Hypothalamus (tissue), 51 donors: ENCODE data around the gene MED22.

Source experiments
- DNase-seq, 51 donors: peaks; one replicate each; lab custom pipeline; 2025; lab: John Stamatoyannopoulos, UW

MED22 gene

DNA sequence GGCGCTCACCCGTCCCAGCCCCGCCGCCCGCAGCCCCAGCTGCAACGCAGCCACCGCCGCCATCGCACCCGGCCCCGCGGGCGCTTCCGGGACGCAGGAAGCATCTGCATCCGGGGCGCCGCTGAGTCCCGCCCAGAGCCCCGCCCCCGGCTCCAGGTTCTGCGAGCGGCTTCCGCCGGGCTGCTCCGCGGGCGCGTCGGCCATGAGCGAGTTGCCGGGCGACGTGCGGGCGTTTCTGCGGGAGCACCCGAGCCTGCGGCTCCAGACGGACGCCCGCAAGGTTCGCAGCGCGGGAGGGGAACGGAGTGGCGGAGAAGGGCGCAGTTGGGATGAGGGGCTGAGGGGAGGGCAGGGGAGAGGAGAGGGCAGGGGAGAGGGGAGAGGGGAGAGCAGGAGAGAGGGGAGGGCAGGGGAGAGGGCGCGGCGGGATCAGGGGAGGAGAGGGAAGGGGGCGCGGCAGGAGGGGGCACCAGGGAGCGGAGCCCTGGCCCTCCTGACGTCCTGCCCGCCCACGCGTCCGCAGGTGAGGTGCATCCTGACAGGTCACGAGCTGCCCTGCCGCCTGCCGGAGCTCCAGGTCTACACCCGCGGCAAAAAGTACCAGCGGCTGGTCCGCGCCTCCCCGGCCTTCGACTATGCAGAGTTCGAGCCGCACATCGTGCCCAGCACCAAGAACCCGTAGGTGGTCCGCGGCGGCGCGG lies 8.6 kb upstream of the MED22 start, which contains the start of the genes SURF1 and SURF2:
TSS of gene SURF1 (minus strand) at position 97 of the 701 bp plus-strand sequence. CDS start at position 63, 34 bp downstream.
TSS of gene SURF2 (plus strand) at position 160 of the 701 bp plus-strand sequence. CDS start at position 203, 43 bp downstream.
- peak in 50 of 51 donors; percentile 19 to 90 (median 70) for DNase-seq

DNA sequence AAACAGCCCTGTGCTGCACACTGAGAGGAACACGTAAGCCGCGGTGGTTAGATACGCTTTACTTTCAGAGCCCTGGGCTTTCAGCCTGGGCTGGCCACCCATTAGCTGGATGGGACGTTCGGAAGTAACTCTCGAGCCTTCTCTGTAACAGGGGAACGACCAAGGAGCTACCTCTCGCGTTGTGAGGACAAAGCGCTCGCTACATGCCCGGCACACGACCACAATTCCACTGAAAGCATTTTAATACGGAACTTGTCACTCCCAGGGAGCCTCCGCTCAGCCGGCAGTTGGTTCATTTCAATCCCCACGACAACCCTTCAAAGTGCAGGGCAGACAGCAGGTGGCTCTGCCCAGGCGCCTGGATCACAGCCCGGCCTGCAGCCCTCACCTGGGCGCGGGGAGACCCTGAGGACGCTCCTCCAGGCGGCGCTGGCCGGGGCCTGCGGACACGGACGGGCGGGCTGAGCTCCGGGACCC lies 8.0 kb upstream of the MED22 start:
- no peak for DNase-seq

DNA sequence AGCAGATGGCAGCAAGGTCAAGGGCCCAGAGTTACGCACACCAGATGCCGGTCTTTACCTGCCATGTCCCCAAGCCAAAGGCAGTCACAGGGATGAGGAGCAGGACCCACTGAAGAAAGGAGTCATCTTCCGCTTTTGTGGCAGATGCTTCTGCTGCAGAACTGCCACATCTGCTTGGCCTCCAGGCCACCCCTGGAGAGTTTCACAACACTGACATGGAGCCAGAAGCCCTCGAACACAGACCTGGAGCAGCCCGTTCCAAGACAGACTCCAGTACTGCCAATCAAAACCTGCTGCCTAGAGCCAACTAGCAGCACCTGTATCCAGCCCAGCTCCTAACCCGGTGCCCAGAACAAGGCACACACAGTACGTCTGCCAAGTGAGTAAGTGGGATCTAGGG lies 6.8 kb upstream of the MED22 start:
- no peak for DNase-seq

DNA sequence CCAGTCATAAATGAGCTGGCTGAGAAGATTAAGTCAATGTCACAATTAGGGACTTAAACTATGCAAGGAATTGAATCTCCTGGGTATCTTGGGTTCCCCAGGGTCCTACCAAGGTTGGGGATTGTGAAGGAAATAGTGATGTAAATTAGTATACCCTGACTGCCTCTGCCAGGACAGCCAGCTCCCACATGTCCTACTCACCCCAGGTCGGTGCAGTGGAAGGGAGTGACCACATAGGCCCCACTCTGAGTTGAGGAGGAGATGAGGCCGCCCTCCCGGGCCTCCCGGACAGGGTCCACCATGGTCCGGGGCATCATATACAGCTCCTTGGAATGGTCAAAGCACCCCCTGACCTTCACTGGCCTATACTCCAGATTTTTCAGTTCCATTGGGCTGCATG lies 5.6 kb upstream of the MED22 start:
- DNase-seq: no peak

DNA sequence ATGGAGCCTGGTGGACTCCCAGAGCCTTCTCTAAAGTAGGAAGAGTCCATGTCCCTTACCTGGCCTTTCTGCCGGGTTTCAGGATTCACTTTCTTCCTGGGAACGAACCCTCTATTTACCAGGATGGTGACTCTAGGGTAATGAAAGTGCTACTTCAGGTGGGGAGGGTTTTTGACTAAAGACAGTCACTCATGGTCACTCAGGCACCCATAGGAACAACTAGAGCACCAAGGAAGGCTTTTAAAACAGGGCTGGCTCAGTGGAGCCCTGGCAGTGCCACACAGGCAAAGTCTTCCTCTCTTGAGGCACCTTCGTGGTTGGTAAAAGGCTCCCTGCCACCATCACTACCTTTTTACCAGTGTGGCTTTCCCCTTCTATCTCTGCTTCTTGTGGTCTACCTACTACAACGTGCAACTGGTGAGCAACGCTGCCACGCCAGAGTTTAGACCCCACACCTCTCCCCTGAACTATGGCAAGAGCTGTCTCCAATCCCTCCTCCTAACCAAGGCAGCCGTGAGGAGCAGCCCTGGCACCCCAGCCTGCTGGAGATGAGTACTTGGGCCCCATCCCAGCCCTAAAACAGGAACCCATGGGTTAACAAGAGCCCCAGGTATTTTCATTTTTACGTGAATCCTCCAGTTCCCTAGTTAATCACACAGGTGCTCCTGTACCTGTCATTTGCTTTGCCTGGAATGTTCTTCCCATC lies 4.9 kb upstream of the MED22 start:
- DNase-seq: no peak

DNA sequence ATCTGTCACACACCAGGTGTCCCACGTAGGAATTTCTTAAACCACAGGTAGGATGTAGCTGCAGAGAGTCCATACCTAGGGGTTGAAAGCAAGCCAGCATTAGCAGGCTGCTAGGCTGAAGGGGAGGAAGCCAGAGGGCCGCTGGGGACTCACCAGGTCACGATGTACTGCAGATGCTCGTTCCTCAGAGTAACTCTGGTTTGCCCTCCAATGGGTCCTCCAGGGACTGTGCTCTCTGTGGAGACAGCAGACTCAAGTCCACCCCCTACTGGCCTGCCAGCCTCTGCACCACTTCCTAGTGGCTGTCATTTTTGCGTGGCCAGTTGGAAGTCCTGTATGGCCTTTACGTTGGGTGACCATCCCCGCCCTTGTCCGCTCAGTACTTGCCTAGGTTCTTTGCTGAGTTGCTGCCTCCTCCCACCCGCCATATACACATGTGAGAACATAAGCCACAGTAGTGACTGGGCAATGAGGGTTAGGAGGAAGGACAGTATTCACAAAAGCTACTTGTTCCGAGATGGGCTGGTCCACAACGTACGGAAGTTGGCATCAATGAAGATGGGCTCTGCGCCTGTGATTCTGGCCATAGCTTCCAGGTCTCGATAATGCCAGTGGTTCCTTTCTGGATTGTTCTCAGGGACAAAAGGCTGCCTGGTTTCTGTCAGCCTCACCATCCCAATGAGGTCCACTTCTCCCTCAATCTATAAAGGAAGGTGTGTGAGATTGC lies 4.1 kb upstream of the MED22 start:
- DNase-seq: peak in 4 of 51 donors; percentile 5 to 26 (median 12)

DNA sequence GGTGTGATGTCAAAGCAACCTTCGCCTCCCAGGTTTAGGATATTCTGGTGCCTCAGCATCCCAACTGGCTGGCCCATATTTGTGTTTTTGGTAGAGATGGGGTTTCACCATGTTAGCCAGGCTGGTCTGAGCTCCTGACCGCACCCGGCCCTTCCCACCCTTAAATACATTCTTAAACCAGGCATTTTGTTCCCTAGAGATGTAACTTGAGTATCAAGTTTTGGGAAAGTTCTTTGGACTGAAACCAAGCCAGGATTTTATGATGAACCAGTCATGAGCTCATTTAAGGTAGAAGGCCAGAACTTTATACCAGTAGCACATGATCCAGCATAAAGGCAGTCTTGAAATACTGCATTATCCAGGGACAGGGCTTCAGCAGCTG lies 3.6 kb upstream of the MED22 start:
- no peak for DNase-seq

DNA sequence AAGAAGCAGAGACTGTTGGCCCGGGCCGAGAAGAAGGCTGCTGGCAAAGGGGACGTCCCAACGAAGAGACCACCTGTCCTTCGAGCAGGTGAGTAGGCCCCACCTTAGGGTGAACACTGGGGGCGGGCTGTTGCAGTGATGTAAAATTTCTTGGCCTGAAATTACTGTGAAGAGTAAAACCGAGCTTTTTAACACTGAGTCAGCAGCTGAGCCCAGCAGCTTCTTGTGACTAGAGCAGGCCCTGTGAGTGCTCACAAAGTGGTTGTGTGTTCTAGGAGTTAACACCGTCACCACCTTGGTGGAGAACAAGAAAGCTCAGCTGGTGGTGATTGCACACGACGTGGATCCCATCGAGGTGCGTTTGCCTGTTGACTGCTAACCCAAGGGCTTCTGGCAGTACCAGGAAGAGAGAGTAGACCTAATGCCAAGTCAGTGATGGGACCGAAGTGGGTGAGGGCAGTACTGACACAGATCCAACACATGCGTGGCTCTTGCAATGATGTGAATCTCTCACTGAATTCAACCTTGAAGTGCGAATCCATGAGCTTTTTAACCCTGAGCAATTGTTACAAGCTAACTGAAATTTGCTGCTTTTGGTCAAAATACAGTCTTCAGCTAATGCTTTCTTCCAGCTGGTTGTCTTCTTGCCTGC lies 2.2 kb upstream of the MED22 start:
- DNase-seq: no peak

DNA sequence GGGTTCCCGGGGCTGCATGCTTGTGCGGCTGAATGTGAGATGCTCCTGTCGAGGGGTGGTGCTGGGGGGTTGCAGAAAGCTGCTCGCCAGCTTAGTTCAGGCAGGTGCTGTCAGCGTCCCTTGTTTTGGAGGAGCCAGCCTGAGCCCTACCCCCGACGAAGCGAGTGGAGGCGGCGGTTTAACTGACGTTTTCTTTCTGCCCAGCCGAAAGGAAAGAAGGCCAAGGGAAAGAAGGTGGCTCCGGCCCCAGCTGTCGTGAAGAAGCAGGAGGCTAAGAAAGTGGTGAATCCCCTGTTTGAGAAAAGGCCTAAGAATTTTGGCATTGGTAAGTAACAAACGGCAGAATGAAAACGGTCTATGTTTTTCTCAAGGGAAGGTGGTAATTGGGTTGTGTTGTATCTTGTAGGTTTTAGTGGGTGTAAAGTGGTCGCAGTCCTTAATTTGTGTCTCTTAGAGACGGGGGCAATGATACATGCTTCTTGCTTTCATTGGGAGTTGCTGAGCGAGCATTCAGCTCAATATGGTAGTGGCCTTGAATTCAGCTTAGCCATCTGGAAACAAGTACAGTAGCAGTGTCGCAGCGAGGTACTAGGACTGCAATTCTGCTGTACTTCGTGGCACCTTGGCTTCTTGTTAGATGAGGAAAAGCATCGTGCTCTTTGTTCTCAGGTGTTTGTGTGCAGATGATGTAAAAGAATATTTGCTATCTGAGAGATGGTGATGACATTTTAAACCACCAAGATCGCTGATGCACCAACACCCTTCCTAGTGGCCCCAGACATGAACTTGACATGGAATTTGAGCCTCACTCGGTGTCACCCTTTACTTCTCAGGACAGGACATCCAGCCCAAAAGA lies 1.0 kb upstream of the MED22 start:
- DNase-seq: no peak

DNA sequence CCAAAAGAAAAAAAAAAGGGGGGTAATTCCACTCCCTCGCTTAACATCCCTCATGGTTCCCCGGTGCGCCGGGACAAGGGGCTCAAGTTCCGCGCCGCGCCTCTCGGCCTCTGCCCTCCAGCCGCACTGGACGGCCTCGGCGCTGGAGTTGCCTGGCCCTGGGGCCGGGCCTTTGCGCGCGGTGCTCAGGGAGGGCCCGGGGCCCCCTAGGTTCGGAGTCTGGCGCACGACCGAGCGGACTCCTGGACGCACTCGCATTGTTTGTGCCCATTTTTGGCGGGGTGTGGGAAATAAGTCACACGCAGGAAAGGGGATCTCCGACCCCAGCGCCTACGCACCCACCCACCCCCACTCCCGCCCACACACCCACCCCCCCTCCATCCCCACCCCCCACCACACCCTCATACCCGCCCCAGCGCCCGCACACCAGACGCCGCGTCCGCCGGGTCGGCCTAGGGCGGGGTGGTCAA lies 381 bp downstream of the MED22 start:
- peak in 11 of 51 donors; percentile 43 to 65 (median 52) for DNase-seq

DNA sequence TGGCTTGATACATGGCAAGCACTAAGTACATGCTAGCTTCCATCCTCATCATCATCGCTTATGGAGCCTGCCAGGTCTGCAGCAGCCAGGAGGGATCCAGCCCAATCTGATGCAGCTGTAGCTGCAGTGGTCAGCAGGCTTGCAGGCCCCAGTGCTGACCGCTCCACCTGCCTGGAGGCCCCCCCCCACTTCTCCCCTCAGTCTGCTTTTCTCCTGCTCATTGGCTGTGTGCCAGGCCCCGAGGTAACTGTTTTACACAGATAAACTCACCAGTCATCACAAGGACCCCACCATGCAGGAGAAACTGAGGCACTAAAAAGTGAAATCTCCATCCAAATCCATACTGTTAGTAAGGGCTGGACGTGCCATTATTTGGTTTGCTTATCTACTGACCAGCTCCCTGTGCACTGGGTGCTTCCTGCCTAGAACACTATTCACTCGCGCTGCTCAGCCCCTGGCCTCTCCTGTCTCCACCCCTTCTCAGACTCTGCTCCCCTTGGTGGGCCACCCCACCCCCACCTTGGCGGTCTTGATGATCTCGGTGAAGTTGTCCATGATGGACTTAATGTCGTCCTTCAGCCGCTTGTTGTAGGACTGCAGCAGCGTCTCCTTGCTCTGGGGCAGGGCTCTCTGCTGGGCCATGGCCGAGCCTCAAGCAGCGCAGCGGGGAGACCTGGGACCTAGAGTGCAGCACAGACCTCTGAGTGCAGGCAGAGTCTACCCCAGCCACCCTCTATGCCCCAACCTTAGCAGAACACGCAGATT lies 1.7 kb downstream of the MED22 start:
- DNase-seq: no peak

DNA sequence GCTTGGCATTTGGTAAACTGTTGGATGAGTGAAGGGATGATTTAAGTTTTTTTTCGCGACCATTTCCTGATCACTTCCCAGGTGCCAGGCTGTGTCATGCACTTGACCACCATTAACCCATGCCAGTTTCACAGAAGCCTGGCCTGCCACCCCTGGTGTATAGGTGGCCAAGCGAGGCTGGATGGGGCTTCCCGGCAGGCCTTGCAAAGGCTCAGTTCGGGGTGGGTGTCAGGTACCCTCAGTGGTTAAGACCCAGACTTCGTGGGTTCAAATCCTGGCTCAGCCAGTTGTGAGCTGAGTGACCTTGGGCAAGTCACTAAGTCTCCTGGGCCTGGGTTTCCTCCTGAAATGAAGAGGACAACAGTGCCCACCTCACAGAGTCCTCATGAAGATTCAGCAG lies 2.3 kb downstream of the MED22 start:
- no peak for DNase-seq

DNA sequence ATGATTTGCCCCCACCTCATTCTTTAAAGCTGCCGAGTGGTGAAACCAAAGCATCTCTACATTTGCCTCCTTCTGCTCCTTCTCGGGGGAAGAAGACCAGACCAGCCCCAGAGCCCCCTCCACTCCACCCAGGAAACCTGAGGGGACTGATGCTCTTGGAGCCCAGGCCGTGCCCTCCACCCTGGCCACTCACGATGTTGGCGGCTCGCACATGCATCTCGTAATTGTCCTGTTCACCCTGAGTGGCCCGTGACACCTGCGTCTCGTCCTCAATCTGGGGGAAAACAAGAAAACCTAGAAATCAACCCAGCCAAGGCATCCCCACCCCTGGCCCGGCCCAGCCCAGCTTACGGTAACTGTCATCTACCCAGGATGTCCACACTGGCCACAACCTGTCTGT lies 3.0 kb downstream of the MED22 start:
- no peak for DNase-seq

DNA sequence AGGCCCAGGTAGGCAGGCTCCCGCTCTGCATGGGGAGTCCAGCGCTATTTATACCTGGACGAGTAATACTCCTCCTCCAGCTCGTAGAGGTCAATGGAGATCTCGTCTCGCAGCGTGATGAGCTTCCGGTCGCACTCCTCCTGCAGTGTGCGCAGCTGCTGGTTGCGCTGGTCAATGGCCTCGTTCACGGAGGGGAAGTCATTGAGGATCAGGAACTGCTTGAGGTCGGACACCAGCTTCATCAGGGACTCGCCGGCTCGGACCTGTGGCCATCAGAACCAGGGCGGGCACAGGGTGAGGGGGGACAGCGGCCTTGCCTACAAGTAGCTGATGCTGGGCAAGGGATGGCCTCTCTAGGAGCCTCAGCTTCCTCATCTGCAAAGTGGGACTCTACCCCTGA lies 3.9 kb downstream of the MED22 start:
- no peak for DNase-seq

DNA sequence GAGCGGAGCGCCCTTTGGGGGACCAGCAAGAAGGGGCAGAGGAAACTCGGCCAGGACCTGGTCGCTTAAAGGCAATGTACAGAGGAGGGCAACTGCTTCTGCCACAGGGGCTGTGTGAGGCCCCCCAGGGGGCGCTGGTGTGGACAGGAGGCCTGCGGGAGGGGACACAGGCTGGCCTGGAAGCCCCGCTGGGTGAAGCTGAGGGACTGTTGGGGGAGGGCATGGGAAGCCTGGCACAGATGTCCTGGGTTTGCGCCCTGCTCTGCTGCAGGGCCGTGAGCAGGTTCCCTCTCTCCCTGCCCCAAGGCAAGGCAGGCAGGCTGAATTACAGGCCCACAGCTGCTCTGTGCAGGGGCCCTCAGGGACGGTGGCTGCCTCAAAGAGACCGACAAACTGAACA lies 5.4 kb downstream of the MED22 start:
- DNase-seq: no peak

DNA sequence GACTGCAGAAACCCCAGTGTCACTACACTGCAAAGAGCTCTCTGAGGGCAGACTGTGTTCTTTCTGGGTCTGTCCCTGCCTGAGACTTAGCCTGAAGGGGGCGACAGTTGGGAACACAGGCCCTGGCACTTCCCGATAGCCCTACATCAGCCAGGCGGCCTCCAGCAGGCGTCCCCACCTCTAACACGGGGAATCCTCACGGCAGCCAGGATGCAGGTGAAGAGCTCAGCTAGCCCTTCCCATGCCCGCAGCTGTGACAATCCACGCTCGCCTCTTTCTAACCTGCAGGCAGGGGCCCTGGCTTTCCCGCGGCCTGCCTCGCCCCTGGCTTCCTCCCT lies 5.9 kb downstream of the MED22 start:
- DNase-seq: no peak

DNA sequence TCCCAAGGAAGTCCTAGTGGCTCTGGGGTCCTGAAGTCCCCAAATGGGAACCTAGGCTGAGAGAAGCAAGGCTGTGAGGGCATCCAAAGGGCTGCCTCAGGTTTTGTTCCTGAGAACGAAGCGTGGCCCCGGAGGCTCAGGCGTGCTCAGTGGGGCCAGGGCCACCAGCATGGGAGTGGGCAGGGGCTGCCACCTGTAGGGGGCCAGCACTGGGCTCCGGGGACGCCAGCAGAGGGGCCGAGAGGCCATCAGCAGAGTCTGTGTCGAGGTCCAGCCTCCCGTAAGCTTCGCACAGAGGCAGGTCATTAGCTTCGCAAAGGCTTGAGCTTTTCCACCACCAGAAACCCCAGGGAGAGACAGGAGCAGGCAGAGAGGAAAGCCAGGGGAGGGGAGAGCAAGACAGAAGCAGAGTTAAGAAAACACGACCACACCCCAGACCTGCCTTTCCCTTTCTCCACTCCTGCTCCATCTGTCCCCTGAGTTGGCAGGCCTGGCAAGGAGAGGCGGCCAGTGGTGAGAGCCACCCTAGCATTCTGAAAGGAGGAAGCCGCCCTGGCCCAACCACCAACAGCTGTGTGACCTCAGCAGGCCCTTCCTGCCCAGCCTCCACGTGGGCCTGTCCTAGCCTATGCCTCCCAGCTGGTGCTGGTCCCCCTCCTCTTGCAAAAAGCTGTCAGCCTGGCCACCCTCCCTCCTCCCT lies 6.4 kb downstream of the MED22 start:
- peak in 21 of 51 donors; percentile 8 to 50 (median 27) for DNase-seq

DNA sequence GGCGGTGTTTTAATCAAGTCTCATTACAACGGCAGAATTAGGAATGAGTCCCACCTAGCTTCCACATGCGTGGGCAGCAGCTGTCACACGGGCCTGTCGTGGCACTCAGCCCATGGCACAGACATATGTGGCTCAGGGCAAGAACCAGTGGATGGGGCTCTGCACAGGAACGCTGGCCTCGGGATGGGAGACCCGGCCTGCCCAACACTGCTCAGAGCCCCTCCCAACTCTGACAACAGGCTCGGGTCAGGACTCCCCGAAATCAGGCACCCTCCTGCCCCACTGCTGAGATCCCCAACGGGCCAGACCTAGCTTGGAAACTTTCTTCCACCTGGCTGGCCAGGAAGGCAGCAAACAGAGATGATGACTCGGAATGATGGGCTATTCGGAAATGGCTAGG lies 7.0 kb downstream of the MED22 start:
- no peak for DNase-seq

DNA sequence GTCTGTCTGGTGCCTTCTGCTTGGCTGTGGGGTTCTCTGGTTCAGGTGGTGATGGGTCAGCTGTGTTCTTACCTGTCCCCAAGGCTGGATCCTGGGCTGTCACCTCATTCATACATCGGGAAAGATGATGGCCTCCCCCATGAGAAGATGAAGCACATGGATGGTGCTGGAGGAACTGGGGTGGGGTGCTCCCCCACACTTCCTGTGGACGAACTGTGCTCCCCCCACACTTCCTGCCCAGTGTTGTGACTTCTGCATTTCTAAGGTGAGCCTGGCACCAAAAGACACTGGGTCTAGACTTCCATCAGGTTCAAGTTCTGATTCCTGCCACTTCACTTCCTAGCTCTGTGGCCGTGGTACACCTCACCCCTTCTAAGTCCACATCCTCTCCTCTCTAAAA lies 7.7 kb downstream of the MED22 start:
- no peak for DNase-seq
